ENCODE data around the gene NFIB.
A peak's percentile ranks its signal among the peaks of the same experiment; 100 is the strongest.

The NFIB gene

DNA sequence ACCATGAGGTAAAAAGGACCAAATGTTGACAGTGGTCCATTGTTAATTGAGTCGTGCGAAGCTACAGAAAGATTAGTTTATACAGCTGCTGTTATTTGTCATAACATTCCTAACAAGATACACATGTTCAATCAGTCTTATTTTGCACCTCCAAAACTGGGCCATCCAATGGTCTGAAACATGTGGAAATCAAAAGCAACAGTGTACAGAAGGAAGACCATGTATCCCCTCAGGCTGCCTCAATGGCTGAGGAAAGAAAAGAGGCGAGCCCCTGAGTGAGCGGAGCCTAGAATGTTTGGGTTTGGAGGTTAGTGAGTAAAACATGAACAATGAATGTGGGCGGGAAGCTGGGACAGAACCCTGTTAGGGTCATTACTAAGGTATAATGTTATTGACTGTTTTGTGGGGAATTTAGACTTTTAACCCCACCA is 35.6 kb downstream of the NFIB start:
- DNase-seq (ENCODE audit: low read depth): peak; percentile 36

- DNase-seq (ENCODE audit: low read depth): no peak
Measured at GRCh38 chr9:14277761-14278160, 36.2 kb downstream of the NFIB start.

DNA sequence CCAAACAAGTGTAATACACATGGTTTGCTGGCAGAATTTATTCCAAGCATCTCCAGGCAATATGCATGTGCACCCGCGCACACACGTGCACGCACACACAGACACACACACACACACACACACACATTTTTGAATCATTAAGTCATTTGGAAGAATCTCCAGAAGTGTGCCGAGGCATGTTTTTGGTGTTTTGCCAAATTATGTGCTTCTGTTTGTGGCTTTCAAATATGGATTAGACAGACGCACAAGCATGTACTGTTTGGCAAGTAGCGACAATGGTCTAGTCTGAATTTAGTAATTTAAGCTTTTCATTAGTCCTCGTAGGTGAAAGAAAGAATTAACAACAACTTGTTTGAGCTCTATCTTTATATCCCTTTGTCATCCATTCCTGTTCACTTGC is 36.7 kb downstream of the NFIB start:
- peak; percentile 41 for DNase-seq (ENCODE audit: low read depth)

GRCh38 chr9:14275331-14275730 is 38.6 kb downstream of the NFIB start:
- no peak for DNase-seq (ENCODE audit: low read depth)

DNA sequence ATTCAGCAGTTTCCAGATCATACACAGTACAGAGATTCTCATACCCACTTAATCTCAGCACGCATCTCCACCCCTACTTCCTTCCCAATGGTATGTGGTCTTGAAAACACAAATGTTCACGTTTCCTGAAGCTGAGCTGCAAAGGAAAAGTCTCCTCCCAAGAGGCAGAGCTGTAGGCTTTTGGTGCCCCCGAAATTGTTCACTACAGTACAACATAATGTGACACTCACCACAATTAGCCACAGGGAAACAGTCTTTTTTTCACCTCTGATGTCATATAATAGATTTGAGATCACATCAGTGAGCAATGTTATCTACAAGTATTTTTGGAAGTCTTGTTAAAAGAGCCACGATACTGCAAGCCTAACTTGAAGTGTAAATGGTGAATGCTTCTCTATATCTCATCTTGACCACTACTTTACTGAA is 40.2 kb downstream of the NFIB start:
- DNase-seq (ENCODE audit: low read depth): no peak

DNA sequence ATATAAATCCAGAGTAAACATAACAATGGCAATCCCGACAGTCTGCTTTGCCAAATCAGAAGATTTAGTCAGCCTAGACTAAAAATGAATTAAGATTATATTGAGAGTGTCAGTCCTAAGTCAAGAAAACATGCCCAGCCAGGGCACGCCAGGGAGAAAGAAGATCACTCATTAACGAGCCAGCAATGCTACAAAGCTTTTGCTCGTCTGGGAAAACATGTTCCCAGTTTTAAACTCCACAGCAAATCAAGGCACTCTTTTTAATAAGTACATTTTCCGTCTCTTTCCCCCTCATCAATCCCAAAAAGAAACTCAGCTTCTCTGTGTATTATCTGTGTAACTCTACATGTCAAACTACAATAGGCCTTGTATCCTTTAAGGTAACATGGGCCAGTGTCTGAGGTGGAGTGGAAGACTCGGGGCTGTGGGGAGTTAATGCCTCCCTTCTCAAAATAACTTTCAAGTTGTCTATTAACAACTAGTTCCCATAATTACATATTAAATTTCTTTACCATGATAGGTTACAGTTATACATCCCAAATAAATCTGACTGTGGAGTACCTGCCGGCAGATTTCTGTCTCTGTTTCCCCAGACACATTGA is 40.9 kb downstream of the NFIB start:
- DNase-seq (ENCODE audit: low read depth): no peak

- DNase-seq (ENCODE audit: low read depth): peak; percentile 35
Measured at GRCh38 chr9:14271093-14271673, 42.8 kb downstream of the NFIB start.

DNA sequence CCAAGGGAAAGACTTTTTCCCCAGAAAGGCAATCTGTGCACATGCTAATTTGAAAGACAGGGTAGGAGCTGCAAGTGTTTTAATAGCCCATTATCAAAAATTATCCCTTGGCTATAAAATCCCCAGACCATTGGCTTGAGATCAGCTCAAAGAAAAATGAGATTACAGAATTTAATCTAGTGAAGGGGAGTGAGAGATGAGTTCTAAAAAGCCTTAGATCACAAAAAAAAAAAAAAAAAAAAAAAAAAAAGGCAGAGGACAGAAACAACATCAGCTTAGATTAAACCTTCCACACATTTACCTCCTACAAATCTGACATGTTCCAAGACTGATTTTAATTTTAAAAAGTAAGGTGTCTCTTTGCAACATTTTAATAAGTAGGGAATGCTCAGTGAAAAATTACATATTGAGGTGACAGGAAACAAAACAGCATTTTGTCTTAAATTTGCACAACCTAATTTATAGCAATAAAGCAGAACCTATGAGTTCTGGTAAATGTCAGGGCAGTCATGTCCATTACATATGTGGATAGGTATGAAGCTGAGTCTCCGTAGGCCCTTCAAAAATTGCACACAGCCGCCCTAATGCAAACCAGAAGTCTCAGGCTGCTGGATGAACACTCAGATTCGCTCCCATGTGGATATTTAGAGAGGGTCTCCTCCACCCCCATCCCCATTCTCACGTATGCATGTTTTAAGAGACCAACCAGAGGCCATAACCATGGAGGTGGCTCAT is 43.4 kb downstream of the NFIB start:
- DNase-seq (ENCODE audit: low read depth): no peak

DNA sequence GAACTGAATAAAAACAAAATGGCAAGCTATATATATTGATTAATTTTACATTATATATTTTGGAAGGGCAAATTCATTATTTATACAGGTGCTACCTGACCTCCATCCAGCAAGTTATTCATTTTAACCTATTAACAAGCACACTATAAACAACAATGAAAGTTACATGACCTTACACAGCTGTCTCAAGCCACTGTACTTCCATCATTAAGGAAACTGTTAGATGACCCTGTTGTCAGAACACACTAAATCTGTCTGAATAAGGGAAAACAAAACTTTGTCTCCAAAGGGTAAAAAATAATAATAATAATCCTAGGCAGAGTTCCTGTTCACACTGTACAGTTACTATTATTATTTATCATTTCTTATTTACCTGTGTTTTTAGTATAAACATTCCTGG is 44.0 kb downstream of the NFIB start:
- no peak for DNase-seq (ENCODE audit: low read depth)

DNA sequence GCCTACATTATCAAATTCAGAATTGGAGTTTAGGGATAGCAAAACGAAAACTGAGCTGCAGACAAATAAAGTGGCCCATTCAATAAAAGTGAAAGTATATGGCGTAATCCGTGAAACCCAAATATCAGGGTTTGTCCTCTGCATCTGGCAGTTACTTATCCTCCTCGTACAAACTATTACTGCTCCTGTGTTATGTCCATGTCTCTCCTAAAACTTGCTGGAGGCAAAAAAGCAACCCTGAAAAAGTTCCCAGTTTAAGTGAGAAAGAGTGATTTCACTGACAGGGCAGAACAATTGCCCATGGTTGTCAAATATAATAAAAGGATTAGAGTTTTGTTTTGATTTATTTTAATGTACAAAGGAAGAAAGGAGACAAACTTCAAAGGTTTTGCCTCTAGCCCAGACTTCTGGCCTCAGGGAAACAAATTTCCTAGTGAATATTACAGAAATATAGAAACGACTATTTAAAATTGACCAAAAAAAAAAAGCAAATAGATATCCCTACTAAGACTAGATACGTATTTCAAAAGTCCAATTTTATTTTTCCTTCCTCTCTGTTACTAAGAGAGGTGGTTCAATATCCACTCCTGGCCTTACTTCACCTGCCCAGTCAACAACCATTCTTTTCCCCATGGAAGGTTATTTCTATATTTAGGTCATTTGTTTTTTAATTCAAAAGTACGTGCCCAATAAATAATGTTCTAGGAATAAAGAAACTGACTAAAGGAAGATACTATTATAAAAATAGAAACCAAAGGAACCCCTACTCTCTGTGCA is 50.0 kb downstream of the NFIB start:
- DNase-seq (ENCODE audit: low read depth): no peak

GRCh38 chr9:14262827-14263226 is 51.1 kb downstream of the NFIB start:
- DNase-seq (ENCODE audit: low read depth): no peak

DNA sequence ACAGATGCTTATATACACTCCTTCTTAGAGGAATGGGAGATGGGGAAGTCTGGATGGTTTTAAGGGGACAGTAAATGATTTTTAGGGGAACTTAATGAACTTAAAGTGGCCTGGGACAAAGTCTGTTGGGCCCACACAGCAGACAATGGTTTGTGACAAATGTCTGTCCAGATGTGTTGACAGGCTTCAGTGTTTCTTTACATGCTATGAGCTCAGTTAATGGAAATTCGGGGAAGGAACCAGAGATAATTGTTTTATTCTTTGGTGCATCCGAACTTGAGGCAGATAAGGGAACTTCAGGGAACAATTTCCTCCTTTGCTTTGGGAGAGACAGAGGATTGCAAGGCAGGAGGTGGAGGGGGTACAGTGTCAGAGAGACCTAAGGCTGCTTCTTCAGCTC is 52.3 kb downstream of the NFIB start:
- no peak for DNase-seq (ENCODE audit: low read depth)

DNA sequence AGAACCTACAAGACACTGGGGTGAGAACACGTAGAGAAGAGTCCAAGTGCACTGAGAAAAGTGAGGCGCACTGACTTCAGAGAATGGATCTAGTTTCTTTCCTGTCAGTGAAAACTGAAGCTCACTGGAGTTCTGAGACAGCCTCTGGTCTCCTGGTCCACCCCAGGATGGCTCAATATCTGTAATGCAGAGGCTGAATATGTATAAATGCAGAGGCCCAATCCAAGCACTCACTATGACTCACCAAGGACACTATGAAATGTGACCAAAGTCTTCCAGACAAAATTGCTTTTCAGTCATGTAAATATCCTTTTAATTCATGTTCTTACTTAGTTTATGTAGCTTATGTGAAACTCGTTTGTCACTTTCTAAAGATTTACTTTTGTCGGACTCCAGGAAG is 53.8 kb downstream of the NFIB start:
- DNase-seq (ENCODE audit: low read depth): no peak

GRCh38 chr9:14258660-14259239 is 55.2 kb downstream of the NFIB start:
- DNase-seq (ENCODE audit: low read depth): peak; percentile 17

DNA sequence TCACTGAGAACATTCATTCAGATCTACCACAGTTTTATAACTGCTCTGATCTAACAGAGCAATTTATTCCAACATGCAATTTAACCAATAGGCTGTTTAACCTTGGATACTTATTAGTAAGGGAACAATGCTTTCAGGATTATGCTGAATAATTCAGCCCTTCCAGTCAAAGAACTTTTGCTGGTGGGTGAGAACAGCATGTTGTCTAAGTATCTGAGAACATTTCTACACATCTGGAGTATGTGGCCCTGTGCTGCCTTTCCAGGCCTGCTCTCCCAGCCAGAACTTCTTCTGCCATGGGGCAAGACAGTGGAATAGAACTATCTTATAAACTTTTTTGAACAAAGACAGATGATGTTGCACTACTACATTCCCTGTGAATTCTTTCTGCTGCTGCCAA is 55.8 kb downstream of the NFIB start:
- no peak for DNase-seq (ENCODE audit: low read depth)

- no peak for DNase-seq (ENCODE audit: low read depth)
Measured at GRCh38 chr9:14256588-14256987, 57.4 kb downstream of the NFIB start.

GRCh38 chr9:14251154-14252071 is 62.5 kb downstream of the NFIB start:
- peak; percentile 13 for DNase-seq (ENCODE audit: low read depth)

GRCh38 chr9:14250794-14251153 is 63.2 kb downstream of the NFIB start:
- no peak for DNase-seq (ENCODE audit: low read depth)

DNA sequence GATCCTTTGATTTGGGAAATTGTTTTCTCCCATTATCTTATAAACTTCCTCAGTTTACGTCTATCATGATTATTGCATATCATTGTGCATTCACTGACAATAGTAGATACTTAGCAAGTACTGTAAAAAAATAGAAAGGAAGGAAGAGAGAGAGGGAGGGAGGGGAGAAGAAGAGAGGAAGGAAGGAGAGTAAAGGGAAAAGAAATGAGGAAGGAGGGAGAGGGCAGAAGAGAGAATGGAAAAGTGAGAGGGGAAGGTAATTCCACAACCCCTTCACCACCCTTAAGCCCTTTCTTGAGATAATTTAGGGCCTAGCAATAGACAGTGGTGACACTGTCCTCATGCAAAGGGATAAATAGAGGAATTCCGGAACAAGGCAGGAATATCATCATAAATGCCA is 64.4 kb downstream of the NFIB start:
- no peak for DNase-seq (ENCODE audit: low read depth)

DNA sequence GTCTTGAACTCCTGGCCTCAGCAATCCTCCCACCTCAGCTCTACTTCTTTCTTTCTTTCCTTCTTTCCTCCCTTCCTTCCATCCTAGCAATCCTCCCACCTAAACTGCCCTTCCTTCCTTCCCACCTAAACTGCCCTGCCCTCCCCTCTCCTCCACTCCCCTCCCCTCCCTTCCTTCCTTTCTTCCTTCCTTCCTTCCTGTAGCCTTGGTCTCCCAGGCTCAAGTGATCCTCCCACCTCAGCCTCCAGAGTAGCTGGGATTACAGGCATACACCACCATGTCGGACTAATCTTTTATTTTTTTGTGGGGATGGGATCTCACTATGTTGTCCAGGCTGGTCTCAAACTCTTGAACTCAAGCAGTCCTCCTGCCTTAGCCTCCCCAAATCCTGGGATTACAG is 65.8 kb downstream of the NFIB start:
- no peak for DNase-seq (ENCODE audit: low read depth)

DNA sequence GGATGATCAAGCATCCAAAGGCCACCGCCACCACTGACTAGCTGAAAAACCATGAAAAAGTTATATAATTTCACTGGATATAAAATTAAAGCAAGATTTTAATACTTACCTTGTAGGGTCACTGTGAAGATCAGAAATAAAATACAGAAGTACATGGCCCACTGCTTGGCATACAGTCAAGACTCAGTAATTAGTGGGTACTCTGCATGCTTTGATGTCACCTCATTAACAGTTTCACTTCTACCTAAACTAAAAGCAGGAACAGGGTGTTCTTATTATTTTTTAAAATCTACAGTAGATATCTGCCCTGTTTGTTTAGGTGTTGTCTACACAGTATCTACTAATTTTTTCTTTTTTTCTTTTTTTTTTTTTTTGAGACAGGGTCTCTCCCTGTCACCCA is 66.4 kb downstream of the NFIB start:
- no peak for DNase-seq (ENCODE audit: low read depth)

All from EH (cell line).